Measurements from ENCODE around the gene RNF128. TPM values are rescaled to one million over a fixed set of nuclear protein-coding genes. Genes with fewer than 3 reads are reported as not detected.

RNF128 gene
- total RNA-seq: 0.17 and 0.45 TPM in 2 replicates

GRCh38 chrX:106726485-106727437, at the start of gene RNF128:
Gene RNF128, plus strand, starts transcription at chrX:106726701. Its CDS starts 213 bp downstream, at chrX:106726914.

DNA sequence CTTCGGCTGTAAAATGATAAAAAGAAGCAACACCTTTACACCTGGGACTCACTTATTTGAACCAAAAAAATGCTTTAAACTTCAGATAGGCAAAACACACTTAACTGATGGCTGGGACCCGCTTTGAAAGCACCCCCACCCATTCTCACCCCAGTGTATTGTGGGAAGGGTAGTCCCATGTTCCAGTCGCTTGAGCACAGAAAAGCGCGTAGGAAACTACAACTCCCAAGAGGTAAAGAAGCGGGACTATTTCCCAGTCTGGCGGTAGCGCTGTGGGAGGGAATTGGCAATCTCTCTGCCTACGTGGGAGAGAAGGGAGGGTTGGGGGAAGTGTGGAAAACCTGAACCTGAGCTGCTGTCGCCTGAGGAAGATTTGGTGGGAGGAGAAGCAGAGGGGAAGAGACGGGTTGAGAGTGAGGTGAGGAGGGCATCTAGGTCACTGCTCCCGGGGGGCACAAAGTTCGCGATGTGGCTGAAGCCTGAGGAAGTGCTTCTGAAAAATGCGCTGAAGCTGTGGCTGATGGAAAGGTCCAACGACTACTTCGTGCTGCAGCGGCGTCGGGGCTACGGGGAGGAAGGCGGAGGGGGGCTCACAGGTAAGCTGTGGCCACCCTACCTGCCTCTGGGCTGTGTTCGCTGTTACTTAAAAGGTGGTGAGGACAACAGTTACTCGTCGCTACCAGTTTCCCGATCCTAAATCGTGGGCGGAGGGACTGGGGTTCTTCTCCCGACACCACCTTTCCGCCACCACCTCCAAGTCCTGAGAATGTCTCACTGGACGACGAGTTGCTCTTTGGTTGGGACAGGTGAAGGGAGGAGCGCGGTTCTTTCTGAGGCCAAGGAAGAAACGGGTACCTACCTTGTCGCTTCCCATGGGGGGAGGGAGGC, 76.1 kb downstream of the RNF128 start, which contains the start of gene TBC1D8B:
TBC1D8B (plus strand) TSS at position 286 of the 888 bp plus-strand sequence; CDS start at position 467, 181 bp downstream.

Other genes with a start within 250 kb of the RNF128 start
- gene RADX, start 114.7 kb upstream of the RNF128 start, total RNA-seq: 2.4 and 3.0 TPM in 2 replicates
- gene TBC1D8B, start 76.0 kb downstream of the RNF128 start, total RNA-seq: 4.2 and 4.5 TPM in 2 replicates
- not detected in 2 replicates for gene RIPPLY1, start 176.6 kb downstream of the RNF128 start, total RNA-seq
- gene CLDN2, start 193.7 kb downstream of the RNF128 start, total RNA-seq: not detected in 2 replicates

Data from bronchus fibroblast of lung (primary cell).